GM12874 (cell line): ENCODE results near the gene SLC22A8.

Source experiments
- CTCF ChIP-seq: IDR thresholded peaks from 2 replicates; pipeline ENCODE4 v1.5.1; 2011; ENCODE audit warnings: low read depth, mild to moderate bottlenecking, control low read depth, low read length, moderate library complexity; ENCODE audit not compliant: insufficient read depth

Gene SLC22A8

DNA sequence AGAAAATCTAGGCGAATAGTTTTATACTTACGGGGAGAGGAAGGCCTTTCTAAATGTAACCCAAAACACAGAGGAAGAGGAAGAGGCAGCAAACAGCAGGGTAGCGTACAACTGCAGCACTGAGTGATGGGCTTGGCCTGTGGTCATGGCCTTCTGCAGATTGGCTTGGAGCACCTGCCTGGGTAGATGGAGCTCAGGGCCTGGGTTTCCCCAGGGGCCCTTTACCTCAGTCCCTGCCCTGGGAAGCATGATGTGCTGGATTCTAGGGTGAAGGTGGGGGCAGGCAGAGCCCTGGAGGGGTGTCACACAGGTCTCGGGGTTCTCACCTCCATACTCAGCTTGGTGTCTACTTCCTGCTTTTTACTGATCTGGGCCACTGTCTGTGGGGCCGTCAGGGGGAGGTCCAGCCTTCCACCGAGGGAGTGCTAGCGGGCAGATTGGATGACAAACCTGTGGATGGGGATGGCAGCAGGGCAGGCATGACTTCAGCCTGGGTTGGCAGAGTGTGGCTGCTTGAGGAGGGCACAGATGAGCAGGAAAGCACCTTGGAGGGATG lies 66.8 kb downstream of the SLC22A8 start:
- no peak for TF ChIP-seq CTCF
